Right atrium auricular region (tissue), 2 donors: Measurements from ENCODE around the gene LGALS4. TPM values are rescaled to one million over a fixed set of nuclear protein-coding genes. Genes with fewer than 3 reads are reported as not detected.
"Not testable (repeated sequence)": the region's sequence is repeated elsewhere in the genome, so short reads cannot be mapped to it uniquely, and the experiment has no call there.

ENCODE experiments used
- DNase-seq: peaks from one replicate; pipeline ENCODE4 v3.0.0-alpha.2; 2019; ENCODE audit warnings: low spot score
- H3K27ac ChIP-seq, 2 donors: fragments of 200-600 bp; sonication (generic); 1 replicate in 1 of 2; 2 replicates in 1 of 2; pipeline ENCODE4 v1.5.1; 2016 to 2019
- H3K27me3 ChIP-seq, 2 donors: fragments of 200-600 bp; sonication (generic); one replicate each; pipeline versions ENCODE4 v1.5.1 to v1.6.0; 2017 to 2019
- H3K36me3 ChIP-seq: fragments of 200-600 bp; sonication (generic); one replicate; pipeline ENCODE4 v1.5.1; 2016
- H3K4me1 ChIP-seq, 2 donors: fragments of 200-600 bp; sonication (generic); one replicate each; pipeline versions ENCODE4 v1.5.1 to v1.6.0; 2017 to 2019
- H3K4me3 ChIP-seq, 2 donors: fragments of 200-600 bp; sonication (generic); 1 replicate in 1 of 2; 2 replicates in 1 of 2; pipeline ENCODE4 v1.5.1; 2017 to 2019; ENCODE audit warnings: mild to moderate bottlenecking in 1 of 2, moderate library complexity in 1 of 2
- H3K9me3 ChIP-seq, 2 donors: fragments of 200-600 bp; sonication (generic); one replicate each; pipeline ENCODE4 v1.5.1; 2019
- total RNA-seq, 2 donors: library from RNA; depleted of rRNA; stranded (reverse); fragments of >200 nt; gene quantifications; one replicate each; pipeline ENCODE4 v1.1.0, GENCODE V29; 2016
- TF ChIP-seq, protein P1 (sequence below), 2 donors: fragments of 200-600 bp; sonication (generic); IDR thresholded peaks; one replicate each; pipeline ENCODE4 v1.5.1; 2019; ENCODE audit warnings: antibody characterized with exemption in 2 of 2

LGALS4 gene
- total RNA-seq, 2 donors from 2014 or later = 0.67 TPM; not detected in 1

DNA sequence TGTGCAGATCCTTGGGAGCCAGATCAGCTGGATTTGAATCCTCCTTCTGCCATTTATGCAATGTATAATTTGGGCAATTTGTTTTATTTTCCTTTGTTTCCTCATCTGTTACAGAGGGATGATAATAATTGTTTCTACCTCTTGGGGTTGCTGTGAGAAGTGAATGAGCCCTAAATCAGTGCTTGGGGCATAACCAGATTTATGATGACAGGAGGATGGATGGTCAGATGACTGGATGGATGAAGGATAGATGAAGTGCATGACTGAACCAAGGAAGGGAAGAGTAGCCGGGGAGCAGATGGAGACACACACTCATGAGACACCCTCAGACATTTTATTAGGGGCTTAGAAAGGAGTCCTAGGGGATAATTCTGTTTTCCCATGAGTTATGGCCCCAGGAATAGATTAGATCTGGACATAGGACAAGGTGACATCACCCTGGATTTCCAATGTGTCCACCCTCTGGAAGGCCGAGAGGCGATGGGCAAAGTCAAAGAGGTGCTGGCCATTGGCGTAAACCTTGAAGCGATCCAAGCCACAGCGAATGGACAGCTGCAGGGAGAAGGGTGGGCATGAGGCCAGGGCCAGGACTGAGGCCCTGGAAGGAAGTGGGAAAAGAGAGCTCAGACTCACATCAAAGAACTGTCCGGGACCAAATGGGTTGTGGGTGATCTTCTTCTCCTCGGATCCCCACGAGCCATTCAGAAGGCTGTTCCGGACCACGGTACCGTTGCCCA, 11.2 kb downstream of the LGALS4 start:
- Histone ChIP-seq H3K9me3 (no peaks in the 10 kb centered on the region), H3K4me1 (no peaks in the 10 kb centered on the region), H3K27me3 (no peaks in the 10 kb centered on the region), H3K36me3 (peaks cover 6% of the 10 kb centered on the region), H3K4me3 (no peak overlapping the region), H3K27ac (no peak overlapping the region)
- TF ChIP-seq, protein P1, sequence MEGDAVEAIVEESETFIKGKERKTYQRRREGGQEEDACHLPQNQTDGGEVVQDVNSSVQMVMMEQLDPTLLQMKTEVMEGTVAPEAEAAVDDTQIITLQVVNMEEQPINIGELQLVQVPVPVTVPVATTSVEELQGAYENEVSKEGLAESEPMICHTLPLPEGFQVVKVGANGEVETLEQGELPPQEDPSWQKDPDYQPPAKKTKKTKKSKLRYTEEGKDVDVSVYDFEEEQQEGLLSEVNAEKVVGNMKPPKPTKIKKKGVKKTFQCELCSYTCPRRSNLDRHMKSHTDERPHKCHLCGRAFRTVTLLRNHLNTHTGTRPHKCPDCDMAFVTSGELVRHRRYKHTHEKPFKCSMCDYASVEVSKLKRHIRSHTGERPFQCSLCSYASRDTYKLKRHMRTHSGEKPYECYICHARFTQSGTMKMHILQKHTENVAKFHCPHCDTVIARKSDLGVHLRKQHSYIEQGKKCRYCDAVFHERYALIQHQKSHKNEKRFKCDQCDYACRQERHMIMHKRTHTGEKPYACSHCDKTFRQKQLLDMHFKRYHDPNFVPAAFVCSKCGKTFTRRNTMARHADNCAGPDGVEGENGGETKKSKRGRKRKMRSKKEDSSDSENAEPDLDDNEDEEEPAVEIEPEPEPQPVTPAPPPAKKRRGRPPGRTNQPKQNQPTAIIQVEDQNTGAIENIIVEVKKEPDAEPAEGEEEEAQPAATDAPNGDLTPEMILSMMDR (IDR thresholded peaks at IDR 0.05) = no peak
- DNase-seq = no peak

DNA sequence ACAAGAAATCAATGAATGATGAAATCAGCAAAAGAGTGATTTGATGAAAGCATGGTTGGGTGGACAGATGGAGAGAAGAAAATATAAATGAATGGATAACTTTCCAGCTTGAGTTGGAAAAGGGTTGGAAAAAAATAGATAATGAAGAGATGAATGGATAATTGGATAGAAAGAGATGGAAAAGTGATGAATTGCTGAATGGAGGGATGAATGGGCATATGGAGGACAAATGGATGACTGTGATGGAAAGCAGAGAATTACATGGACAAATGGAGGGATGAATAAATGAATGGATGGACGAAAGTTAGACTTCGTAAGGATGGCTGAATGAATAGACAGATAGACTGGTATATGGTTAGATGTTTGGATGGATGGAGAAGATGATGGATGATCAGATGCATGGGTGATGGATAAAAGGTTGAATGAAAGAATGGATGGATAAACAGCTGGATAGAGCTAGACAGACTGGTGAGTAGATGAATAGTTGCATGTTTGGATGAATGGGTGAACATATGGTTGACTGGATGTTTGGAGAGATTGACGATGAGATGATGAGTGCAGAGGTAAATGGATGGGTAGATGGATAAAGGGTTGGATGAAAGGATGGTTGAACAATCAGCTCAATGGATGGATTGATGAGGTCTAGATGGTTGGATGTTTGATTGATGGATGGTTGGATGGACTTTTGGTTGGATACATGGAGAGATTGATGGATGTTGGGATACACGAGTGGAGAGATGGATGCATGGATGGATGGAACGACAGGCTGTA, 12.0 kb downstream of the LGALS4 start:
- no peak overlapping the region for H3K4me3 ChIP-seq
- no peaks in the 10 kb centered on the region for H3K27me3 ChIP-seq
- peaks cover 6% of the 10 kb centered on the region for H3K36me3 ChIP-seq
- H3K9me3 ChIP-seq = no peaks in the 10 kb centered on the region
- DNase-seq = no peak
- TF ChIP-seq, protein P1 (IDR thresholded peaks at IDR 0.05) = no peak
- H3K4me1 ChIP-seq = no peaks in the 10 kb centered on the region
- no peak overlapping the region for H3K27ac ChIP-seq

- Histone ChIP-seq H3K27me3 (no peaks in the 10 kb centered on the region), H3K4me1 (no peaks in the 10 kb centered on the region), H3K27ac (no peak overlapping the region), H3K36me3 (peaks cover 6% of the 10 kb centered on the region), H3K9me3 (no peaks in the 10 kb centered on the region), H3K4me3 (no peak overlapping the region)
- TF ChIP-seq, protein P1 (IDR thresholded peaks at IDR 0.05) = no peak
- no peak for DNase-seq
These were observed 13.6 kb downstream of the LGALS4 start for GRCh38 chr19:38799104-38799503.

GRCh38 chr19:38797781-38798180, 15.0 kb downstream of the LGALS4 start:
- H3K4me1 ChIP-seq, H3K36me3 ChIP-seq, DNase-seq, H3K4me3 ChIP-seq, H3K27me3 ChIP-seq, H3K9me3 ChIP-seq, H3K27ac ChIP-seq: not testable (repeated sequence)

DNA sequence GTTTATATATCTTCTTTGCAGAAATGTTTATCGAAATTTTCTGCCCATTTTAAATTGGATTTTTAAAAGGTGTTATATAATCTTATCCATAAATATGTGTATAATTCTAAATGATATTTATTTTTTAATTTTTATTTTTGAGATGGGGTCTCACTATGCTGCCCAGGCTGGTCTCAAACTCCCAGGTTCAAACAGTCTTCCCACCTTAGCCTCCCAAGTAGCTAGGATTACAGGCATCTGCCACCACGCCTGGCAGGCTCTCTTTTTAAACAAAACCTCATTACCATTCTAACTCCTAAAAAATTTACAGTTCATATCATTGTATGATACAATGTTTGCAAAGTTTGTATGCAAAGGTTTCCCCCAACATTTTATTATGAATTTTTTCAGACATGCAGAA, 16.6 kb downstream of the LGALS4 start:
- no peaks in the 10 kb centered on the region for H3K36me3 ChIP-seq
- TF ChIP-seq, protein P1 (IDR thresholded peaks at IDR 0.05) = no peak
- H3K27me3 ChIP-seq = no peaks in the 10 kb centered on the region
- H3K9me3 ChIP-seq = no peaks in the 10 kb centered on the region
- H3K27ac ChIP-seq = no peak overlapping the region
- no peaks in the 10 kb centered on the region for H3K4me1 ChIP-seq
- no peak for DNase-seq
- H3K4me3 ChIP-seq = no peak overlapping the region

DNA sequence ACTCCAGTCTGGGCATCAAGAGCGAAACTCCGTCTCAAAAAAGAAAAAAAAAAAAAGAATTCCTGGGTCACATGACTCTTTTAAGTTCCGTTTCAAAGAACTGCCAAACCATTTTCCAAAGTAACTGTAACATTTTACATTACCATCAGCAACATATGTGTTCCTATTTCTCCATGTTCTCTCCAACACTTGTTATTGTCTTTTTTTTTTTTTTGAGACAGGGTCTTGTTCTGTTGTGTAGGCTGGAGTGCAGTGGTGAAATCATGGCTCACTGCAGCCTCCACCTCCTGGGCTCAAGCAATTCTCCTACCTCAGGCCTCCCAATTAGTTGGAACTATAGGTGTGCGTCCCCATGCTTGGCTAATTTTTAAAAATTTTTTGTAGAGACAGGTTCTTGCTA, 17.2 kb downstream of the LGALS4 start:
- TF ChIP-seq, protein P1 (IDR thresholded peaks at IDR 0.05) = no peak
- H3K4me3 ChIP-seq = no peak overlapping the region
- no peaks in the 10 kb centered on the region for H3K9me3 ChIP-seq
- H3K27ac ChIP-seq = no peak overlapping the region
- no peaks in the 10 kb centered on the region for H3K4me1 ChIP-seq
- no peak for DNase-seq
- H3K27me3 ChIP-seq = no peaks in the 10 kb centered on the region
- no peaks in the 10 kb centered on the region for H3K36me3 ChIP-seq
